T-helper 2 cell treated with Interferon-gamma antibody and Interleukin-4, amounts not matched to agents 5 μg/mL and 100 μg/mL, for 36 hours (primary cell): Measurements from ENCODE around the gene MRPL1.

ENCODE experiments used
- DNase-seq: peaks from one replicate; pipeline ENCODE4 v3.0.0; 2021; ENCODE audit warnings: low spot score
- H3K27ac Mint-ChIP-seq: one replicate; pipeline ENCODE4 v1.8.0; 2021; ENCODE audit warnings: mild to moderate bottlenecking, mixed read lengths
- H3K27me3 Mint-ChIP-seq: one replicate; pipeline ENCODE4 v1.8.0; 2021; ENCODE audit warnings: low read depth, mixed read lengths
- H3K36me3 Mint-ChIP-seq: one replicate; pipeline ENCODE4 v1.8.0; 2021; ENCODE audit warnings: low read depth, mixed read lengths
- H3K4me1 Mint-ChIP-seq: one replicate; pipeline ENCODE4 v1.8.0; 2021; ENCODE audit warnings: low read depth, mixed read lengths
- H3K4me3 Mint-ChIP-seq: one replicate; pipeline ENCODE4 v1.8.0; 2022; ENCODE audit warnings: mild to moderate bottlenecking, moderate library complexity, mixed read lengths
- H3K9me3 Mint-ChIP-seq: one replicate; pipeline ENCODE4 v1.8.0; 2021; ENCODE audit warnings: mixed read lengths

MRPL1 gene

GRCh38 chr4:77865259-77865658, 2.6 kb downstream of the MRPL1 start:
- Mint-ChIP-seq H3K27me3 (peaks cover 3% of the 10 kb centered on the region), H3K36me3 (peaks cover 14% of the 10 kb centered on the region), H3K4me3 (peak overlapping the region; percentile 25), H3K4me1 (peaks cover 36% of the 10 kb centered on the region), H3K27ac (peak overlapping the region; percentile 22), H3K9me3 (no peaks in the 10 kb centered on the region)
- no peak for DNase-seq

- H3K9me3 Mint-ChIP-seq, result no peaks in the 10 kb centered on the region
- H3K27ac Mint-ChIP-seq, result no peak overlapping the region
Measured at GRCh38 chr4:77872723-77873445, 10.3 kb downstream of the MRPL1 start.

DNA sequence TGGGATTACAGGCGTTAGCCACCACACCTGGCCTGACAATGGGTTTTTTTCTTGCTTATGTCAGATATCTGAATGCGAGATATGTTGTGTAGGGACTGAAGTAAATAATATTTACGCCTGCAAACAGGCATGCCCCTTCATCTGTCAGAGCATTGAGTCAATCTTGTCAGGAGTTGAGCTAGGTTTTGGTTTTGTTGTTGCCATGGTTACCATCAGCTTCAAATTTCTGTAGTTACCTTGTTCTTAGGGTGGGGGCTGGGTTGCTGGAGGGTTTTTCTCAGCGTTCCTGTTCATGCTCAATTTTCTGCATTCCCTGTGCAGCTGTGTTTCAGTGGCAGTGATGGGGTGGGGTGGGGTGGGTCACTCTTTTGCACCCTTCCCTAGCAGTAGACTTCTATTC, 14.5 kb downstream of the MRPL1 start:
- Mint-ChIP-seq H3K36me3 (peaks cover 45% of the 10 kb centered on the region), H3K4me1 (peaks cover 18% of the 10 kb centered on the region), H3K27me3 (no peaks in the 10 kb centered on the region), H3K4me3 (no peak overlapping the region), H3K27ac (no peak overlapping the region), H3K9me3 (no peaks in the 10 kb centered on the region)
- no peak for DNase-seq

More at GRCh38 chr4:77872723-77873445, 10.3 kb downstream of the MRPL1 start:
- Mint-ChIP-seq H3K27me3 (no peaks in the 10 kb centered on the region), H3K4me1 (peaks cover 15% of the 10 kb centered on the region), H3K4me3 (no peak overlapping the region), H3K36me3 (peaks cover 26% of the 10 kb centered on the region)
- DNase-seq, result no peak

- DNase-seq, result no peak
- Mint-ChIP-seq H3K9me3 (no peaks in the 10 kb centered on the region), H3K36me3 (peaks cover 48% of the 10 kb centered on the region), H3K27ac (no peak overlapping the region), H3K4me1 (peaks cover 20% of the 10 kb centered on the region), H3K4me3 (no peak overlapping the region), H3K27me3 (no peaks in the 10 kb centered on the region)
Measured at GRCh38 chr4:77877771-77878565, 15.3 kb downstream of the MRPL1 start.

GRCh38 chr4:77880784-77881183, 18.2 kb downstream of the MRPL1 start:
- Mint-ChIP-seq H3K9me3 (no peaks in the 10 kb centered on the region), H3K4me1 (peaks cover 20% of the 10 kb centered on the region), H3K27ac (no peak overlapping the region), H3K27me3 (no peaks in the 10 kb centered on the region), H3K36me3 (peaks cover 41% of the 10 kb centered on the region), H3K4me3 (no peak overlapping the region)
- DNase-seq, result no peak

- H3K9me3 Mint-ChIP-seq, result no peaks in the 10 kb centered on the region
- peaks cover 20% of the 10 kb centered on the region for H3K4me1 Mint-ChIP-seq
- H3K27me3 Mint-ChIP-seq, result no peaks in the 10 kb centered on the region
- no peak overlapping the region for H3K4me3 Mint-ChIP-seq
- DNase-seq, result no peak
- no peak overlapping the region for H3K27ac Mint-ChIP-seq
- peaks cover 40% of the 10 kb centered on the region for H3K36me3 Mint-ChIP-seq
Measured at GRCh38 chr4:77881460-77882295, 19.0 kb downstream of the MRPL1 start.

DNA sequence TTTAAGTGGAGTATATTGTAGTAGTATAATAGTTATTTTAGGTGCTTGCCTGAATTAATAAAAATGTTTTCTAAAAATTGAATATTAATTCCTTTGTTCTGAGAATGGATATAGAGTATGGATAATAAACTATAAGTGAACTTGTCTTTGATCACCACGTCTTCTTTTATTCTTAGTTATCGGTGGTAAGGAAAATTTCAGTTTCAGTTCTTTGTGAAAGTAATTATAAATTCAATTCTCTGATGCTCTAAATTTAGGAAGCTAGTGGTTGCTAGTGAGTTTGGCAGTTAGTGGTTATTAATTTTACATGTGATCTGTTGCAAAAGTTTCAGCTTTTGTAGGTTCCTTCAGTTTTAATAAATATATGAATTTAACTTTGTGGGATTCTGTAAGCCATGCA, 30.8 kb downstream of the MRPL1 start:
- H3K9me3 Mint-ChIP-seq, result no peaks in the 10 kb centered on the region
- DNase-seq, result no peak
- peak overlapping the region; percentile 25 for H3K4me3 Mint-ChIP-seq
- no peaks in the 10 kb centered on the region for H3K27me3 Mint-ChIP-seq
- peaks cover 51% of the 10 kb centered on the region for H3K36me3 Mint-ChIP-seq
- H3K4me1 Mint-ChIP-seq, result peaks cover 20% of the 10 kb centered on the region
- H3K27ac Mint-ChIP-seq, result peak overlapping the region; percentile 47

- H3K4me1 Mint-ChIP-seq, result peaks cover 16% of the 10 kb centered on the region
- H3K27ac Mint-ChIP-seq, result peak overlapping the region; percentile 69
- H3K4me3 Mint-ChIP-seq, result peak overlapping the region; percentile 54
Measured at GRCh38 chr4:77899607-77900006, 37.0 kb downstream of the MRPL1 start.

GRCh38 chr4:77903186-77903585, 40.6 kb downstream of the MRPL1 start:
- Mint-ChIP-seq H3K9me3 (no peaks in the 10 kb centered on the region), H3K4me1 (peaks cover 13% of the 10 kb centered on the region), H3K36me3 (peaks cover 43% of the 10 kb centered on the region), H3K27me3 (no peaks in the 10 kb centered on the region), H3K4me3 (no peak overlapping the region), H3K27ac (no peak overlapping the region)
- no peak for DNase-seq

More at GRCh38 chr4:77899607-77900006, 37.0 kb downstream of the MRPL1 start:
- DNase-seq, result no peak
- no peaks in the 10 kb centered on the region for H3K9me3 Mint-ChIP-seq
- H3K27me3 Mint-ChIP-seq, result no peaks in the 10 kb centered on the region
- H3K36me3 Mint-ChIP-seq, result peaks cover 43% of the 10 kb centered on the region

DNA sequence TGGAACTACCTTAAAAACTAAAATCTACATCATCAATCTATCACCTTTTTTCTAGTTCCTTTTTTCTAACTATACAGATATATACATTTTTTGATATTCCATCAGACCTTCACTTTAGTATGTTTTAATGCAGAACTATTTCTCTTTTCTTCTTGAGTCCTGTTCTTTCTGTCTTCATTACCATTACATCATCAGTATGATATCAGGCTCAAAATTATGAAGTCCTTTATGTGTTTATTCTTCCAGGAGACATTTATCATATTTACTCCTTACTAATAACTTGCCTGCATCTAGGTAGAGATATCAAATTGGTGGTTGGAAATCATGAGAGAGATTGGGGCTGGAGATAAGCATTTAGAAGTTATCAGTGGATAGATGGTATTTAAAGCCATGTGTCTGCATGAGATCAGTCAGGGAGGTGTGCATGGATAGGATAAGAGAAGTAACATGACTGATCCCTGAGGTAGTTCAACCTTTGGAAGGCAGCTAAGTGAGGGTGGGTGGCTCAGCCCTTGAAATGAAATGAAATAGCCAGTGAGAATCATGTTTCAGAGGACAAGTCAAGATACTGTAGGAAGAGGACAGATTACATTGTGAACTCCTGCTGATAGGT, 43.1 kb downstream of the MRPL1 start:
- Mint-ChIP-seq H3K9me3 (no peaks in the 10 kb centered on the region), H3K4me3 (no peak overlapping the region), H3K36me3 (peaks cover 38% of the 10 kb centered on the region), H3K27ac (no peak overlapping the region), H3K27me3 (no peaks in the 10 kb centered on the region), H3K4me1 (peaks cover 2% of the 10 kb centered on the region)
- no peak for DNase-seq

- Mint-ChIP-seq H3K27me3 (no peaks in the 10 kb centered on the region), H3K36me3 (peaks cover 44% of the 10 kb centered on the region), H3K4me1 (peaks cover 2% of the 10 kb centered on the region), H3K4me3 (no peak overlapping the region), H3K9me3 (no peaks in the 10 kb centered on the region), H3K27ac (no peak overlapping the region)
- DNase-seq, result no peak
Measured at GRCh38 chr4:77910676-77911075, 48.0 kb downstream of the MRPL1 start.

- peaks cover 40% of the 10 kb centered on the region for H3K36me3 Mint-ChIP-seq
- H3K27ac Mint-ChIP-seq, result no peak overlapping the region
- no peaks in the 10 kb centered on the region for H3K9me3 Mint-ChIP-seq
- H3K4me3 Mint-ChIP-seq, result no peak overlapping the region
- no peak for DNase-seq
- no peaks in the 10 kb centered on the region for H3K4me1 Mint-ChIP-seq
- no peaks in the 10 kb centered on the region for H3K27me3 Mint-ChIP-seq
Measured at GRCh38 chr4:77911091-77911490, 48.5 kb downstream of the MRPL1 start.

GRCh38 chr4:77911842-77912450, 49.3 kb downstream of the MRPL1 start:
- Mint-ChIP-seq H3K27me3 (no peaks in the 10 kb centered on the region), H3K9me3 (no peaks in the 10 kb centered on the region), H3K27ac (no peak overlapping the region), H3K36me3 (peaks cover 38% of the 10 kb centered on the region), H3K4me1 (no peaks in the 10 kb centered on the region), H3K4me3 (no peak overlapping the region)
- no peak for DNase-seq
